ENCODE data around the gene SMTNL1.

DNA sequence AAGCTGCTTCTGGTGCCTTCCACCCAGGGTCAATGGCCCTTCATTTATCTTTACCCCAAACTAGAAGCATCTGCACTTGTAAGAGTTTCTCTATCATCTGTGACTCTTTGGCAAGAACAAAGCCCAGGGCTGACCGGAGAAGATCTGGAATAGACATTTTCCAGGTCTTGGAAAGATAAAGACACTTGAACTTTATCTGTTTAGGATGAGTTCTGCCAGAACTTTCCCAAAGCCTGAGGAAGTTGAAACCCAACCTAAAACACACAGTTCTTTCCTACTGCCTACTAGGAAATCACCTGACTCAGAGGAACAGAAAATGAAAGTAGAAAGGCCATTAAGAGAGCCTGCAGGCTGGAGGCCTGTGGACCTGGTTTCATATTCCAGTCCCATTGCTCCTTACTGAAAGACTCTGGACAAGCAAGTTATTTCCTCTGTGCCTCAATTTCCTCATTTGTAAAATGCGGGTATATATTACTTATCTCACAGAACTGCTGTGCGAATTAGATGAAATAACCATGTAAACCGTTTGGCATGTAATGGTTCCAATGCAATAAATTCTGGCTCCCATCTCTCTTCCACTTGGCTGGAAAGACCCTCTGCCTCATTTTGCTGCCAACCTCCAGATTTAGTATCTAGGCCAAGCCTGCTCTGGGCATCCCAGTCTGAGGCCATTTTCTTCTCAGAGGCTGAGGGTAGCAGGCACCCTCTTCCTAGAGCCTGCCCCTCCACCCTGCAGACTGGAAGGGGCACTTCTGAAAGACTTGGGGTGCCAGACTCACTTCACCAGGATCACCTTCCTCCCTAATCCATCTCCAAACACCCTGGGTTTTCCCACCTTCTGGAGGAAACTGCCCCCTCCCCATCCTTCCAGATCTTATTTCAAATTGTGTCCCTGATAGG is 28.9 kb downstream of the SMTNL1 start:
- TF ChIP-seq, protein P1, sequence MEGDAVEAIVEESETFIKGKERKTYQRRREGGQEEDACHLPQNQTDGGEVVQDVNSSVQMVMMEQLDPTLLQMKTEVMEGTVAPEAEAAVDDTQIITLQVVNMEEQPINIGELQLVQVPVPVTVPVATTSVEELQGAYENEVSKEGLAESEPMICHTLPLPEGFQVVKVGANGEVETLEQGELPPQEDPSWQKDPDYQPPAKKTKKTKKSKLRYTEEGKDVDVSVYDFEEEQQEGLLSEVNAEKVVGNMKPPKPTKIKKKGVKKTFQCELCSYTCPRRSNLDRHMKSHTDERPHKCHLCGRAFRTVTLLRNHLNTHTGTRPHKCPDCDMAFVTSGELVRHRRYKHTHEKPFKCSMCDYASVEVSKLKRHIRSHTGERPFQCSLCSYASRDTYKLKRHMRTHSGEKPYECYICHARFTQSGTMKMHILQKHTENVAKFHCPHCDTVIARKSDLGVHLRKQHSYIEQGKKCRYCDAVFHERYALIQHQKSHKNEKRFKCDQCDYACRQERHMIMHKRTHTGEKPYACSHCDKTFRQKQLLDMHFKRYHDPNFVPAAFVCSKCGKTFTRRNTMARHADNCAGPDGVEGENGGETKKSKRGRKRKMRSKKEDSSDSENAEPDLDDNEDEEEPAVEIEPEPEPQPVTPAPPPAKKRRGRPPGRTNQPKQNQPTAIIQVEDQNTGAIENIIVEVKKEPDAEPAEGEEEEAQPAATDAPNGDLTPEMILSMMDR (IDR thresholded peaks at IDR 0.05; ENCODE audit: low read length), result no peak
- TF ChIP-seq EZH2 (optimal IDR thresholded peaks at IDR 0.05; ENCODE audit: low read depth, low read length), result no peak

All from MM.1S (cell line).